ENCODE results near the gene GPR119.
"Not testable (repeated sequence)": the region's sequence is repeated elsewhere in the genome, so short reads cannot be mapped to it uniquely, and the experiment has no call there.

Gene GPR119

DNA sequence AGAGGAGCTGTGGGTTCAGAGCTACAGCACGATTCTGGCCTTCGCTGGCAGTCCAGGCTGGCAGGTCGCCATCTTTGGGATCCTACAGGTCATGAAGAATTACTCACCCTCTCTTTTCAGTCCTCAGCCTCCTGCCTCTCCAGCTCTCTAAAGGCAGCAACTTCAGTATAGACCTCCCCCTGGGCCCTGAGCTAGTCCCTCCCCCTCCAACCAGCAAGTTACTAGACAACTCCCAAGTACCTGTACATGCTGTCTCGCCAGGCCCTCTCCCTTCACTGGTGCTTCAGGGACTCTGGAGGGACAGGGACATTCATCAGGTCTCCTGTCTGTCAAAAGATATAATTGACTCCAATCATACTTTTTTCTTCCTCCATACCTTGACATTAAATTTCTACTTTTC, at the start of gene GPR119:
Gene GPR119, minus strand, starts transcription at position 155 of the 400 bp plus-strand sequence. CDS start 227 bp downstream, outside the sequence.
- Histone ChIP-seq H3K4me2 (ENCODE audit: low read depth, low read length, poor library complexity, severe bottlenecking) (no peak within 1 kb of the TSS), H3K79me2 (ENCODE audit: insufficient read depth, low read length) (no peaks in the 10 kb centered on the region), H3F3A (ENCODE audit: low read depth) (no peaks in the 10 kb centered on the region), H2AFZ (ENCODE audit: low read length) (no peak within 1 kb of the TSS), H3K4me1 (ENCODE audit: insufficient read depth, low read length, poor library complexity, severe bottlenecking) (no peaks in the 10 kb centered on the region), H3K4me3 (ENCODE audit: low read length, poor library complexity, severe bottlenecking) (no peak within 1 kb of the TSS), H3K27me3 (ENCODE audit: insufficient read depth, low read length, poor library complexity, severe bottlenecking) (no peaks in the 10 kb centered on the region), H3K9me3 (ENCODE audit: insufficient read depth, low read depth, low read length) (no peaks in the 10 kb centered on the region), H3K36me3 (ENCODE audit: insufficient read depth, low read length) (no peaks in the 10 kb centered on the region), H4K20me1 (ENCODE audit: insufficient read depth, low read length, poor library complexity, severe bottlenecking) (no peaks in the 10 kb centered on the region), H3K9me2 (replicated peaks; ENCODE audit: low read depth, low read length) (no peaks in the 10 kb centered on the region), H3K9ac (ENCODE audit: low read depth, low read length, poor library complexity, severe bottlenecking) (no peak within 1 kb of the TSS)
- TF ChIP-seq, protein P1, sequence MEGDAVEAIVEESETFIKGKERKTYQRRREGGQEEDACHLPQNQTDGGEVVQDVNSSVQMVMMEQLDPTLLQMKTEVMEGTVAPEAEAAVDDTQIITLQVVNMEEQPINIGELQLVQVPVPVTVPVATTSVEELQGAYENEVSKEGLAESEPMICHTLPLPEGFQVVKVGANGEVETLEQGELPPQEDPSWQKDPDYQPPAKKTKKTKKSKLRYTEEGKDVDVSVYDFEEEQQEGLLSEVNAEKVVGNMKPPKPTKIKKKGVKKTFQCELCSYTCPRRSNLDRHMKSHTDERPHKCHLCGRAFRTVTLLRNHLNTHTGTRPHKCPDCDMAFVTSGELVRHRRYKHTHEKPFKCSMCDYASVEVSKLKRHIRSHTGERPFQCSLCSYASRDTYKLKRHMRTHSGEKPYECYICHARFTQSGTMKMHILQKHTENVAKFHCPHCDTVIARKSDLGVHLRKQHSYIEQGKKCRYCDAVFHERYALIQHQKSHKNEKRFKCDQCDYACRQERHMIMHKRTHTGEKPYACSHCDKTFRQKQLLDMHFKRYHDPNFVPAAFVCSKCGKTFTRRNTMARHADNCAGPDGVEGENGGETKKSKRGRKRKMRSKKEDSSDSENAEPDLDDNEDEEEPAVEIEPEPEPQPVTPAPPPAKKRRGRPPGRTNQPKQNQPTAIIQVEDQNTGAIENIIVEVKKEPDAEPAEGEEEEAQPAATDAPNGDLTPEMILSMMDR (conservative IDR thresholded peaks at IDR 0.05; ENCODE audit: low read length): no peak
- no peak for TF ChIP-seq EZH2phosphoT487 (IDR thresholded peaks at IDR 0.05; ENCODE audit: borderline replicate concordance)

DNA sequence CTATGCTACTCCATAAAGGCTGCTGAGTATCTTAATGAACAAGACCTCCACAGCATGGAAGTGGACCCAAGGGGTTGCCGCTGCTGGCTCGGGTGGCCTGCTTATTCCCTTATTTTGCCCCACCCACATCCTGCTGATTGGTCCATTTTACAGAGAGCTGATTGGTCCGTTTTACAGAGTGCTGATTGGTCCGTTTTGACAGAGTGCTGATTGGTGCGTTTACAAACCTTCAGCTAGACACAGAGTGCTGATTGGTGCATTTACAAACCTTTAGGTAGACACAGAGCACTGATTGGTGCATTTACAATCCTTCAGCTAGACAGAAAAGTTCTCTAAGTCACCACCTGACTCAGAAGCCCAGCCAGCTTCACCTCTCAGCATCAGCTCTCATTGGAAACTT, 43.8 kb upstream of the GPR119 start:
- H2AFZ ChIP-seq (ENCODE audit: low read length); H3K4me2 ChIP-seq (ENCODE audit: low read depth, low read length, poor library complexity, severe bottlenecking); H3K36me3 ChIP-seq (ENCODE audit: insufficient read depth, low read length); H3K9me3 ChIP-seq (ENCODE audit: insufficient read depth, low read depth, low read length); H3K9me2 ChIP-seq (replicated peaks; ENCODE audit: low read depth, low read length); H3K4me3 ChIP-seq (ENCODE audit: low read length, poor library complexity, severe bottlenecking); H3K27me3 ChIP-seq (ENCODE audit: insufficient read depth, low read length, poor library complexity, severe bottlenecking); H3K9ac ChIP-seq (ENCODE audit: low read depth, low read length, poor library complexity, severe bottlenecking); H3K4me1 ChIP-seq (ENCODE audit: insufficient read depth, low read length, poor library complexity, severe bottlenecking); H3K79me2 ChIP-seq (ENCODE audit: insufficient read depth, low read length); H4K20me1 ChIP-seq (ENCODE audit: insufficient read depth, low read length, poor library complexity, severe bottlenecking); H3F3A ChIP-seq (ENCODE audit: low read depth): not testable (repeated sequence)

DNA sequence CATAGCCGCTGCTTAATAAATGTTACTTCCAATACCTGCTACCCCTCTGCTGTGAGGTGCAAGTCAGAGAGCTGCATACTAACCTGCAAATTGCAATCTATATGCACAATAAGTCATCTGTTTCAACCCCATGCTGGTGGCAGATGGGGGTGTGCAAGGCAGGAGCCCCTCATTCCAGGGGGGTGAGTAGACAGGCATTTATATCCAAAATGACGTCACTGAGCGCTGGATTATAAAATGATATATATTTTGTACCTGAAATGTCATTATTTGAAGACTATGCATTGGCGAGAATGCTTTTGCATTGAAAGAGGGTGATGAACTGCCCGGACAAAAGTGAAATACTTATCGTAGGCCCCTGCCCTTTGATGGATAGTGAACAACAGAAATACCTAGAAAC, 41.1 kb upstream of the GPR119 start:
- Histone ChIP-seq H3K9ac (ENCODE audit: low read depth, low read length, poor library complexity, severe bottlenecking) (no peak overlapping the region), H4K20me1 (ENCODE audit: insufficient read depth, low read length, poor library complexity, severe bottlenecking) (no peaks in the 10 kb centered on the region)
- TF ChIP-seq, protein P1 (conservative IDR thresholded peaks at IDR 0.05; ENCODE audit: low read length): no peak
- TF ChIP-seq EZH2phosphoT487 (IDR thresholded peaks at IDR 0.05; ENCODE audit: borderline replicate concordance): no peak

DNA sequence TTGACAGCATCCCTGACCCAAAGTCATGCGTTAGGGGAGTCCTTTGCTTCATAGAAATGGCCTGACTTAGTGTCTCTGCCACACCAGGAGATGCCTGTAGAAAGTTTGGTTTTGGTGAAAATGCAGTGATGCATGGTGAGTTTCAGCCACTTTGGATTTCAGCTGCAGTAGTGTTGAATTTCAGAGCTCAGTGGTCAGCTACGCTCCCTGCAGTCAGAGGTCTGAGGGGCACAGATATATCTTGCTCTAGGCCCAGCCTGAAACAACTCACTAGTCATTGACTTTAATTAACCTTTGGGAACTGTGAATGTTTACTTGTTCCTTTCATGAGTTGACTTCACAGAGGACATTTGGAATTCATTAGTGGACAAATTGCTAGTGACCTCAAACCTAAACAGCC, 33.8 kb upstream of the GPR119 start:
- no peak overlapping the region for H2AFZ ChIP-seq (ENCODE audit: low read length)
- H3K9me2 ChIP-seq (replicated peaks; ENCODE audit: low read depth, low read length): no peaks in the 10 kb centered on the region
- H3K36me3 ChIP-seq (ENCODE audit: insufficient read depth, low read length): no peaks in the 10 kb centered on the region; the same call in 1 of the 2 replicates
- no peaks in the 10 kb centered on the region for H3K9me3 ChIP-seq (ENCODE audit: insufficient read depth, low read depth, low read length)
- H3F3A ChIP-seq (ENCODE audit: low read depth): no peaks in the 10 kb centered on the region
- no peaks in the 10 kb centered on the region for H3K27me3 ChIP-seq (ENCODE audit: insufficient read depth, low read length, poor library complexity, severe bottlenecking)
- H3K4me3 ChIP-seq (ENCODE audit: low read length, poor library complexity, severe bottlenecking): no peak overlapping the region
- H3K4me1 ChIP-seq (ENCODE audit: insufficient read depth, low read length, poor library complexity, severe bottlenecking): no peaks in the 10 kb centered on the region
- no peak for TF ChIP-seq EZH2phosphoT487 (IDR thresholded peaks at IDR 0.05; ENCODE audit: borderline replicate concordance)
- TF ChIP-seq, protein P1 (conservative IDR thresholded peaks at IDR 0.05; ENCODE audit: low read length): no peak
- H4K20me1 ChIP-seq (ENCODE audit: insufficient read depth, low read length, poor library complexity, severe bottlenecking): no peaks in the 10 kb centered on the region
- no peak overlapping the region for H3K4me2 ChIP-seq (ENCODE audit: low read depth, low read length, poor library complexity, severe bottlenecking)
- no peak overlapping the region for H3K9ac ChIP-seq (ENCODE audit: low read depth, low read length, poor library complexity, severe bottlenecking)
- H3K79me2 ChIP-seq (ENCODE audit: insufficient read depth, low read length): no peaks in the 10 kb centered on the region

More for the DNA sequence above, 41.1 kb upstream of the GPR119 start:
- H3K79me2 ChIP-seq (ENCODE audit: insufficient read depth, low read length): no peaks in the 10 kb centered on the region
- H3K4me2 ChIP-seq (ENCODE audit: low read depth, low read length, poor library complexity, severe bottlenecking): no peak overlapping the region
- no peaks in the 10 kb centered on the region for H3K9me3 ChIP-seq (ENCODE audit: insufficient read depth, low read depth, low read length)
- H2AFZ ChIP-seq (ENCODE audit: low read length): no peak overlapping the region
- H3K4me3 ChIP-seq (ENCODE audit: low read length, poor library complexity, severe bottlenecking): no peak overlapping the region
- H3K4me1 ChIP-seq (ENCODE audit: insufficient read depth, low read length, poor library complexity, severe bottlenecking): no peaks in the 10 kb centered on the region
- H3K9me2 ChIP-seq (replicated peaks; ENCODE audit: low read depth, low read length): no peaks in the 10 kb centered on the region
- no peaks in the 10 kb centered on the region for H3K27me3 ChIP-seq (ENCODE audit: insufficient read depth, low read length, poor library complexity, severe bottlenecking)
- no peaks in the 10 kb centered on the region for H3F3A ChIP-seq (ENCODE audit: low read depth)
- H3K36me3 ChIP-seq (ENCODE audit: insufficient read depth, low read length): no peaks in the 10 kb centered on the region

All from Loucy (cell line).